Measurements from ENCODE around the gene POLA2.

- no peak for TF ChIP-seq FOS (IDR thresholded peaks at IDR 0.05; ENCODE audit: borderline replicate concordance, insufficient read depth, low read length)
- TF ChIP-seq JUN (IDR thresholded peaks at IDR 0.05; ENCODE audit: borderline replicate concordance, insufficient read depth, insufficient read length, low read depth): no peak
- TF ChIP-seq CTCF (IDR thresholded peaks at IDR 0.05; ENCODE audit: extremely low read depth in 1 of 2, insufficient read depth in 1 of 2, low read depth in 1 of 2, low read length in 2 of 2): no peak
- no peak for TF ChIP-seq POLR2A (IDR thresholded peaks at IDR 0.05; ENCODE audit: low read depth, low read length)
- no peak for TF ChIP-seq POLR2AphosphoS5 (IDR thresholded peaks at IDR 0.05; ENCODE audit: insufficient read depth, low read depth, low read length)
These were observed 15.3 kb upstream of the POLA2 start for GRCh38 chr11:65246506-65246905.

All from endothelial cell of umbilical vein (primary cell).